H1 (cell line): ENCODE data around the gene LY6G5B. TPM values are rescaled to one million over a fixed set of nuclear protein-coding genes. Genes with fewer than 3 reads are reported as not detected.

ENCODE experiments used
- ASH2L ChIP-seq: fragments of 200-600, 300-600 bp; sonication (generic); IDR thresholded peaks from one replicate; pipeline ENCODE4 v1.7.1; 2017; ENCODE audit warnings: low read length
- BACH1 ChIP-seq: IDR thresholded peaks from 2 replicates; pipeline ENCODE4 v1.6.1; 2012; ENCODE audit warnings: low read length, improper control_type of control experiment
- CEBPB ChIP-seq: IDR thresholded peaks from 2 replicates; pipeline ENCODE4 v1.6.1; 2012; ENCODE audit warnings: low read depth, low read length
- CHD2 ChIP-seq: IDR thresholded peaks from 2 replicates; pipeline ENCODE4 v1.6.1; 2012; ENCODE audit warnings: low read length, improper control_type of control experiment
- CREB1 ChIP-seq: IDR thresholded peaks from 2 replicates; pipeline ENCODE4 v1.6.1; 2012; ENCODE audit warnings: inconsistent platforms
- CTBP2 ChIP-seq: IDR thresholded peaks from 2 replicates; pipeline ENCODE4 v1.7.0; 2011; ENCODE audit warnings: borderline replicate concordance, mild to moderate bottlenecking, moderate library complexity, mixed read lengths, low read length; ENCODE audit not compliant: insufficient read depth, insufficient read length
- FOSL1 ChIP-seq: IDR thresholded peaks from 2 replicates; pipeline ENCODE4 v1.6.1; 2011; ENCODE audit warnings: mild to moderate bottlenecking, low read depth, low read length, moderate library complexity; ENCODE audit not compliant: insufficient read depth
- HDAC2 ChIP-seq, 2 experiments: fragments of 300-600 bp in 1 of 2; sonication (generic) in 1 of 2; IDR thresholded peaks; 2 replicates each; pipeline ENCODE4 v1.6.1; 2011 to 2012; ENCODE audit warnings: low read depth in 2 of 2, low read length in 2 of 2, mild to moderate bottlenecking in 2 of 2, moderate library complexity in 2 of 2, borderline replicate concordance in 1 of 2, inconsistent platforms in 1 of 2
- HDAC6 ChIP-seq: IDR thresholded peaks from one replicate; pipeline ENCODE4 v1.7.1; 2012; ENCODE audit warnings: low read depth, mild to moderate bottlenecking, inconsistent platforms, low read length, moderate library complexity
- JUN ChIP-seq: IDR thresholded peaks from 2 replicates; pipeline ENCODE4 v1.6.1; 2011; ENCODE audit warnings: low read depth, mild to moderate bottlenecking, improper control_type of control experiment, low read length
- KDM4A ChIP-seq: IDR thresholded peaks from one replicate; pipeline ENCODE4 v1.7.1; 2012; ENCODE audit warnings: low read depth, mild to moderate bottlenecking, moderate library complexity, low read length, inconsistent platforms; ENCODE audit not compliant: severe bottlenecking
- POLR2A ChIP-seq, 2 experiments: IDR thresholded peaks; 1 replicate in 1 of 2; 2 replicates in 1 of 2; pipeline ENCODE4 v1.6.1; 2011; ENCODE audit warnings: low read depth in 2 of 2, low read length in 2 of 2, mild to moderate bottlenecking in 2 of 2; ENCODE audit errors: control extremely low read depth in 1 of 2
- POU5F1 ChIP-seq: IDR thresholded peaks from 2 replicates; pipeline ENCODE4 v1.6.1; 2011; ENCODE audit warnings: low read depth, mild to moderate bottlenecking, low read length, moderate library complexity
- RNF2 ChIP-seq: fragments of 200-900, 300-1000 bp; sonication (generic); IDR thresholded peaks from 2 replicates; pipeline ENCODE4 v1.7.1; 2016; ENCODE audit warnings: borderline replicate concordance, low read depth, mild to moderate bottlenecking, antibody characterized with exemption, low read length; ENCODE audit not compliant: poor library complexity, severe bottlenecking; ENCODE audit errors: missing control alignments
- RXRA ChIP-seq: IDR thresholded peaks from 2 replicates; pipeline ENCODE4 v1.6.1; 2011; ENCODE audit warnings: low read depth, mild to moderate bottlenecking, low read length, moderate library complexity; ENCODE audit not compliant: insufficient read depth
- SP1 ChIP-seq: IDR thresholded peaks from 2 replicates; pipeline ENCODE4 v1.6.1; 2011; ENCODE audit warnings: low read depth, low read length
- SP4 ChIP-seq: IDR thresholded peaks from 2 replicates; pipeline ENCODE4 v1.6.1; 2012; ENCODE audit warnings: low read length, inconsistent platforms
- SRF ChIP-seq: IDR thresholded peaks from 2 replicates; pipeline ENCODE4 v1.6.1; 2011; ENCODE audit warnings: mild to moderate bottlenecking, low read depth, low read length, moderate library complexity
- TAF7 ChIP-seq: optimal IDR thresholded peaks from 2 replicates; pipeline ENCODE3; 2011; ENCODE audit warnings: low read depth, mild to moderate bottlenecking, inconsistent platforms, low read length, moderate library complexity, borderline replicate concordance
- TBP ChIP-seq: IDR thresholded peaks from 2 replicates; pipeline ENCODE4 v1.6.1; 2011; ENCODE audit warnings: low read depth, low read length, improper control_type of control experiment
- TCF12 ChIP-seq: IDR thresholded peaks from 2 replicates; pipeline ENCODE4 v1.6.1; 2011; ENCODE audit warnings: low read depth, mild to moderate bottlenecking, low read length
- TEAD4 ChIP-seq: IDR thresholded peaks from 2 replicates; pipeline ENCODE4 v1.6.1; 2012; ENCODE audit warnings: low read depth, low read length, inconsistent platforms, mixed read lengths
- YY1 ChIP-seq: IDR thresholded peaks from 2 replicates; pipeline ENCODE4 v1.6.1; 2011; ENCODE audit warnings: low read depth, mild to moderate bottlenecking, low read length
- polyA plus RNA-seq, 7 experiments: library from polyadenylated mRNA; depleted of rRNA in 3 of 7; stranded (reverse) in 5 of 7; unstranded in 2 of 7; fragments of >200 nt in 5 of 7; fragments of 200-250 nt in 2 of 7; gene quantifications; 1 replicate in 5 of 7; 2 replicates in 1 of 7; 4 replicates in 1 of 7; pipeline versions ENCODE4 v1.2.1 to v1.2.3, GENCODE V29; 2011 to 2013; ENCODE audit warnings: missing spikeins in 2 of 7, mixed read lengths in 2 of 7
- total RNA-seq: library from RNA; stranded (reverse); fragmentation: NEBNext Ultra II Directional; extraction: Animal tissue kit (Norgen Biotek cat#: 25700); gene quantifications from 2 replicates; pipeline ENCODE4 v1.2.1, GENCODE V29; 2021
- TF ChIP-seq, protein P1 (sequence below): IDR thresholded peaks from 2 replicates; pipeline ENCODE4 v1.6.1; 2011; ENCODE audit warnings: low read length, improper control_type of control experiment

LY6G5B gene
- total and polyA plus RNA-seq, 2 of the 8 experiments (the other 6 are each of a cell fraction or from before 2014, with no cell fraction given): 10.6 to 12.6 TPM

DNA sequence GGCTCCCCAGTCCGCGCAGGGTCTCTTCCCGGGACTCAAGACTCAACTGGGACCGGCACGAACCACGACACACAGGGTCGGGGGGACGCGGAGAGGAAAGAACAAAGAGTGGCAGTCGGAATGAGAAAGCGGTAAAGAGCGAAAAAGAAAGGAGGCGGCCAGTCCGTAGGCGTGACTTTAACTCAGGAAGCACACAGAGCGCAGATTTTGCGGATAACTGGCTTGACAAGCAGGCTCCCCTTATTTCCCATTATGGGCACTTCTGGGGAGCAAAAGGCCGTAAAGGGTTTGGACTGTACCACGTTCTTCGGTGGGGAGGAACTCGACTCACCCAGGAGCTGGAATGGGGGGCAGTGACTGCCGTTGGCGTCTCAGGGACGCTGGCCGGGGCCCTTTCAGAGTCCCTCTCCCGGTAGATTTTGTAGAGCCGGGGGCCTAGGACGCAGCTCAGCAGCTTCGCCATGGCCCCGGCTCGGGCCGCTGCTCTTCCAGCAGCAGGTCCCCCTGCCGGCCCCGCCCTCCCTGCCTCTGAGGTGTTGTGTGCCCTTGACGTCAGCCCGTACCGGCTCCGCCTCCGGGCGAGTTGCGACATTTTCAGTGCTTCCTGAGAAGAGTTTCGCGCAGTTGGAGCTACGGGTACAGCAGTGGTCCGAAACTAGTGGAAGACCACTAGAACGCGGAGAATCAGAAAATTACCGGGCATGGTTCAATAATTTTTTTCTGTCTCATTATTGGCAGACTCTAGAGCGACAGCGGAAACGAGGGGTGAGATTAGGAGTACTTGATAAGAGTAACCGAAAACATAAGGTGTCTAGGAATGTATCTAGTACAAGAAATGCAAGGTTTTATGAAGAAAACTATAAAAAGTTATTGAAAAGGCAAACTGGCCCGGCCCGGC is 33.3 kb downstream of the LY6G5B start, which contains the start of gene ABHD16A (continued):
- no peak for TF ChIP-seq TCF12
- peak; percentile 58 for TF ChIP-seq ASH2L
- no peak for TF ChIP-seq TEAD4
- peak; percentile 93 for TF ChIP-seq CREB1
- TF ChIP-seq CTBP2: no peak
- no peak for TF ChIP-seq HDAC2 (IDR thresholded peaks at IDR 0.05; ENCODE audit: borderline replicate concordance in 1 of 2, low read depth in 2 of 2, low read length in 2 of 2)
- TF ChIP-seq SRF: no peak
- TF ChIP-seq FOSL1: no peak
- peak in 1 of 2 experiments; percentile 85; a peak in 2 of 3 replicates for TF ChIP-seq POLR2A (IDR thresholded peaks at IDR 0.05; ENCODE audit: control extremely low read depth in 1 of 2, low read depth in 2 of 2, low read length in 2 of 2)
- no peak for TF ChIP-seq CHD2
- TF ChIP-seq RNF2: no peak
- TF ChIP-seq RXRA: no peak
- TF ChIP-seq SP1: no peak; the same call in 1 of the 2 replicates
- TF ChIP-seq YY1: peak; percentile 53; the same call in 1 of the 2 replicates
- peak; percentile 66 for TF ChIP-seq KDM4A
- TF ChIP-seq POU5F1: no peak
- TF ChIP-seq, protein P1, sequence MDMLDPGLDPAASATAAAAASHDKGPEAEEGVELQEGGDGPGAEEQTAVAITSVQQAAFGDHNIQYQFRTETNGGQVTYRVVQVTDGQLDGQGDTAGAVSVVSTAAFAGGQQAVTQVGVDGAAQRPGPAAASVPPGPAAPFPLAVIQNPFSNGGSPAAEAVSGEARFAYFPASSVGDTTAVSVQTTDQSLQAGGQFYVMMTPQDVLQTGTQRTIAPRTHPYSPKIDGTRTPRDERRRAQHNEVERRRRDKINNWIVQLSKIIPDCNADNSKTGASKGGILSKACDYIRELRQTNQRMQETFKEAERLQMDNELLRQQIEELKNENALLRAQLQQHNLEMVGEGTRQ: no peak
- no peak for TF ChIP-seq JUN
- no peak for TF ChIP-seq SP4
- TF ChIP-seq HDAC6: no peak
- TF ChIP-seq TAF7: no peak
- peak; percentile 100 for TF ChIP-seq CEBPB
- no peak for TF ChIP-seq BACH1
- TF ChIP-seq TBP: peak; percentile 12; the same call in 1 of the 2 replicates
